ENCODE measurements around the gene ADAM12. TPM values are rescaled to one million over a fixed set of nuclear protein-coding genes. Genes with fewer than 3 reads are reported as not detected.

Gene ADAM12
- total and polyA plus RNA-seq, 2 of the 13 experiments (the other 11 are each of a cell fraction or from before 2014, with no cell fraction given) = not detected

GRCh38 chr10:126188679-126189200 is 199.5 kb downstream of the ADAM12 start:
- FAIRE-seq (no peak), DNase-seq (ENCODE audit: low spot score) (no peak), ATAC-seq (no peak)
- Histone ChIP-seq H3K36me3 (replicated peaks in 1 of 2; ENCODE audit: control insufficient read depth in 1 of 2, insufficient read depth in 2 of 2, low read length in 2 of 2) (no peaks in the 10 kb centered on the region), H3K9me3 (ENCODE audit: low read length) (no peaks in the 10 kb centered on the region), H3K27me3 (ENCODE audit: control insufficient read depth in 1 of 2, insufficient read depth in 2 of 2, low read length in 2 of 2) (peaks cover 3 to 15% of the 10 kb centered on the region in 2 experiments; a peak in 2 of 5 replicates), H2AFZ (ENCODE audit: low read length) (no peak overlapping the region), H4K20me1 (ENCODE audit: insufficient read depth, low read length) (no peaks in the 10 kb centered on the region), H3K9ac (ENCODE audit: insufficient read depth, low read depth, low read length) (no peak overlapping the region), H3K4me2 (ENCODE audit: low read depth, low read length) (no peak overlapping the region), H3K27ac (ENCODE audit: extremely low read length, insufficient read depth, low read length) (no peak overlapping the region), H3K4me3 (replicated peaks in 1 of 3; ENCODE audit: insufficient read depth in 1 of 3, low read depth in 2 of 3, low read length in 3 of 3) (no peak overlapping the region), H3K4me1 (ENCODE audit: insufficient read depth, low read length) (no peaks in the 10 kb centered on the region), H3K79me2 (ENCODE audit: insufficient read depth, low read length) (no peaks in the 10 kb centered on the region)
- no TSS peak for BruUV-seq (replicated peaks)
- in situ Hi-C loops (cut with HindIII; ENCODE audit: extremely low pct_ligation_motif_present, low pct_unique_long_range_greater_than_20kb) = no loop called here
- 1% methylated on average over 3 of the region's 3 CpGs for WGBS (ENCODE audit: low lambda C conversion rate)
- POLR2A ChIA-PET = no interaction called here
- intact Hi-C loops (cut with micrococcal nuclease; ENCODE audit: unreplicated experiment) = no loop called here
- CTCF ChIA-PET (ENCODE audit: low intra/inter-chr PET ratio, low total read pairs) = no interaction called here
- TF ChIP-seq FUBP1 (CRISPR knock-in tag; IDR thresholded peaks at IDR 0.05; ENCODE audit: borderline replicate concordance) (no peak), FOXO4 (CRISPR knock-in tag; conservative IDR thresholded peaks at IDR 0.05) (no peak), AGO1 (IDR thresholded peaks at IDR 0.05; ENCODE audit: low read depth, low read length, poor library complexity, severe bottlenecking) (no peak), DR1 (CRISPR knock-in tag; IDR thresholded peaks at IDR 0.05) (no peak), ZNF33A (CRISPR knock-in tag; IDR thresholded peaks at IDR 0.05; ENCODE audit: borderline replicate concordance) (no peak), TEF (CRISPR knock-in tag; IDR thresholded peaks at IDR 0.05) (no peak), ZNF703 (CRISPR knock-in tag; IDR thresholded peaks at IDR 0.05; ENCODE audit: borderline replicate concordance) (no peak), ZSCAN31 (CRISPR knock-in tag; IDR thresholded peaks at IDR 0.05; ENCODE audit: low read depth) (no peak), ATF1 (CRISPR knock-in tag; IDR thresholded peaks at IDR 0.05) (no peak), NFIB (CRISPR knock-in tag; IDR thresholded peaks at IDR 0.05; ENCODE audit: borderline replicate concordance) (no peak), ZNF792 (CRISPR knock-in tag; IDR thresholded peaks at IDR 0.05) (no peak), MTA3 (CRISPR knock-in tag; IDR thresholded peaks at IDR 0.05) (no peak)
- TF ChIP-seq, protein P1, sequence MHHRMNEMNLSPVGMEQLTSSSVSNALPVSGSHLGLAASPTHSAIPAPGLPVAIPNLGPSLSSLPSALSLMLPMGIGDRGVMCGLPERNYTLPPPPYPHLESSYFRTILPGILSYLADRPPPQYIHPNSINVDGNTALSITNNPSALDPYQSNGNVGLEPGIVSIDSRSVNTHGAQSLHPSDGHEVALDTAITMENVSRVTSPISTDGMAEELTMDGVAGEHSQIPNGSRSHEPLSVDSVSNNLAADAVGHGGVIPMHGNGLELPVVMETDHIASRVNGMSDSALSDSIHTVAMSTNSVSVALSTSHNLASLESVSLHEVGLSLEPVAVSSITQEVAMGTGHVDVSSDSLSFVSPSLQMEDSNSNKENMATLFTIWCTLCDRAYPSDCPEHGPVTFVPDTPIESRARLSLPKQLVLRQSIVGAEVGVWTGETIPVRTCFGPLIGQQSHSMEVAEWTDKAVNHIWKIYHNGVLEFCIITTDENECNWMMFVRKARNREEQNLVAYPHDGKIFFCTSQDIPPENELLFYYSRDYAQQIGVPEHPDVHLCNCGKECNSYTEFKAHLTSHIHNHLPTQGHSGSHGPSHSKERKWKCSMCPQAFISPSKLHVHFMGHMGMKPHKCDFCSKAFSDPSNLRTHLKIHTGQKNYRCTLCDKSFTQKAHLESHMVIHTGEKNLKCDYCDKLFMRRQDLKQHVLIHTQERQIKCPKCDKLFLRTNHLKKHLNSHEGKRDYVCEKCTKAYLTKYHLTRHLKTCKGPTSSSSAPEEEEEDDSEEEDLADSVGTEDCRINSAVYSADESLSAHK (CRISPR knock-in tag; IDR thresholded peaks at IDR 0.05; ENCODE audit: borderline replicate concordance) = no peak
- TF ChIP-seq, protein P2, sequence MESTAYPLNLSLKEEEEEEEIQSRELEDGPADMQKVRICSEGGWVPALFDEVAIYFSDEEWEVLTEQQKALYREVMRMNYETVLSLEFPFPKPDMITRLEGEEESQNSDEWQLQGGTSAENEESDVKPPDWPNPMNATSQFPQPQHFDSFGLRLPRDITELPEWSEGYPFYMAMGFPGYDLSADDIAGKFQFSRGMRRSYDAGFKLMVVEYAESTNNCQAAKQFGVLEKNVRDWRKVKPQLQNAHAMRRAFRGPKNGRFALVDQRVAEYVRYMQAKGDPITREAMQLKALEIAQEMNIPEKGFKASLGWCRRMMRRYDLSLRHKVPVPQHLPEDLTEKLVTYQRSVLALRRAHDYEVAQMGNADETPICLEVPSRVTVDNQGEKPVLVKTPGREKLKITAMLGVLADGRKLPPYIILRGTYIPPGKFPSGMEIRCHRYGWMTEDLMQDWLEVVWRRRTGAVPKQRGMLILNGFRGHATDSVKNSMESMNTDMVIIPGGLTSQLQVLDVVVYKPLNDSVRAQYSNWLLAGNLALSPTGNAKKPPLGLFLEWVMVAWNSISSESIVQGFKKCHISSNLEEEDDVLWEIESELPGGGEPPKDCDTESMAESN (CRISPR knock-in tag; conservative IDR thresholded peaks at IDR 0.05) = no peak
